ENCODE results near the gene PDE1A. TPM values are rescaled to one million over a fixed set of nuclear protein-coding genes. Genes with fewer than 3 reads are reported as not detected.
A peak's percentile ranks its signal among the peaks of the same experiment; 100 is the strongest.

Gene PDE1A
- total RNA-seq, 1 donor from 2014 or later = 3.0 TPM

DNA sequence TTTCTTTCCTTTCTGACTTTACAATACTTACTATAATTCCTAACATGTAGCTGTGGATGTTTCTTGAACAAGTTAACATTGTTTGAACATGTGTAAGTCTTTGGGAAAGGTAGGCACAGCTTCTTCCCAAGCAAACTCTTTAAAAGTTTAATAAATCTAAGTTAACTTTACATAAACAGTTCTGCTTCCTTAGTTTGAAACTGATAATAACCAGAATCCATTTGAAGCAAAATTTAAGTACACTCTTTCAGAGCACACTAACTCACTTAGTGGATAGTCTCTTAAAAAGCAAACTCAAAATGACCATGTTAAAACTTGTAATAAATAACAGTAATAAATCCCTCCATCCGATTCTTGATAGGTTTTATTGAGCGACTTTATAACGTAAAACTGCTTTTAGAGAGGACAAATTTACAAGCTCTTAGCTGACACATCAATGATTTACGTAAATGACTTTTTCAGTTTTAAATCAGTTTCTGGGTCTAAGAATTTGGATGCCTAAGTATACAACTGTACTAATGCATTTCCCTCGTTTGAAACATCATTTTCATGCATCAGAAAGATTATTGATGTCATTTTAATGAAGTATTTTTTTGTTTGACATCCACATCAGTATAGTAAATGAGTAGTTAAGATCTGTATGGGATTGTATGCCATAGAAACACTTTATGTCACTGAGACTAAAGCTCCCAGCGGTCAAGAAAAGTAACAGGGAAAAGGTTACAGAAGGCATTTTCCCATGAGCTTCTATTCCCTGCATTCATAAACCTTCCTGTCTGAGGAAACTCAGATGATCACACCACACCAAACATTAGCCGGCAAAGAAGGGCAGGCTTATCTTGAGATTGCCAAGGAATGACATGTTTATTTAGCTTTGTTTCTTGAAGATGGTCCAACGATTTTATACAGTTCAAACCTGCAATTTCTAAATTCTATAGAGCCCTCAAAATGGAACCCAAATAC is 67.5 kb downstream of the PDE1A start:
- DNase-seq (ENCODE audit: low read depth in 2 of 2) = peak in 1 of 2 donors; percentile 77

DNA sequence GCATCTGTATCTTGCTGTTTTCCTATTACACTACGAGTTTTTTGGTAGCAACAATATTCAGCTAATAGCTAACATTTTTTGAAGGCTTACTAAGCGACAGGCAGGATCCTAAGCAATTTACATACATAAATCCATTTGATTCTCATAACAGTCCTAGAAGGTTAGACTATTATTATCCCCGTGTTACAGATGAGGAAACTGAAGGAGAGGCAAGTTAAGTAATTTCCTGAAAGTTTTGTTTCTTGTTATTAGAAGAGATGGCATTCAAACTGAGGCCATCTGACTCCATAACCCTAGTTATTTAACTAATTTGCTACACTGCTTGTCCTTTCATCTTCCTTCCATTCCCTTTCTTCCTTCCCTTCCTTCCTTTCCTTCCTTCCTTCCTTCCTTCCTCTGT is 68.2 kb downstream of the PDE1A start:
- no peak for DNase-seq (ENCODE audit: low read depth in 2 of 2)

DNA sequence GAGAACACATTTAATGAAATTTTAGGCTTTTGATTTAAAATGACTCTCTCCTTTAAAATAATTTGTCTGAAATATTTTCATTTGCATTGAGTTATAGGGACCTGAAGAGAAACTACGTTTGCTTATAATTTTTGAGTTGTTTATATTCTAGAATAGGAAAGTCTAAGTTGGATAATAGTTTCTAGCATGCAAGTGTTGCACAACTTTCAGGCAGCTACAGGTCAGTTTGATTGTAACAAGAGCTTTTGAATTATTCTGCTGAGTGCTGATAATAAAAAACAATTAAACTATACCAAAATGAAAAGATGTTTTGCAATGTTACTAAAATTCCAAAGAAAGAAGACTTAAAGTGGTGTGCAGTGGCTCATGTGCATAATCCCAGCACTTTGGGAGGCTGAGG is 71.0 kb downstream of the PDE1A start:
- no peak for DNase-seq (ENCODE audit: low read depth in 2 of 2)

DNA sequence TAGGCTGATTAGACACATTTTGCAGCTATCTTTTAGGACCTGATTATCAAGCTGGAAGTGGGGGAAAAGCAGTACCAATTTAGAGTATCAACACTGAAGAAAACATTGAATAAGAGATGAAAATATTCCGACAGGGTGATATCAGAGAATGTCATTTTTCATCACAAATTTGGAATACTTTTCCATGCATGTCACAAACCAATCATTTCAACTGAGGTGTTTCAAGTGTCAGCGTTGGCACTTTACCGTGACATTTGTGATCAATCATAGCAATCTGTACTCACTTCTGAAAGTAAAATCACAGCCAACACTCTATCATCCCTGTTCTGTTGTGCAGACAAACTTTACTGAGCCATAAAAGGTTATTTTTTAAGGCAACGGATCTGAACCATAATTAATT is 75.4 kb downstream of the PDE1A start:
- DNase-seq (ENCODE audit: low read depth in 2 of 2) = no peak

DNA sequence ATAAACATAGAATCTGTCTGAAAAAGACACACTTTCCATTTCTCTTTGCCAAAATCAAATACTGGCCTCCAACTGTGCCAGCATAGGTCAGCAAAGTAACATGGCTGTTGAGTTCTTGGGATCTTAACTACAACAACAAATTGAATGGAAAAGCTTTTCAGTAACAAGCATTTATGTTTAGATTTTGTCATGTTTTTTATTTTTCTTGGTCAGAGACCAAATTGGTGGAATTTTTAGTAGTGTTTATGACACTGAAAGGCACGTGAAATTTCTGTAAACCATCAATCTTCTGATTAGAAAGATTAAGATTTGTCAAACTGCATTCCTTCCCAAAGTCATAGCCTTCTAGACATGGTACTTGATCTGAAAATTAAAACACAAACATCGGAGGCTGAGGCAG is 77.6 kb downstream of the PDE1A start:
- DNase-seq (ENCODE audit: low read depth in 2 of 2) = peak in 1 of 2 donors; percentile 6

DNA sequence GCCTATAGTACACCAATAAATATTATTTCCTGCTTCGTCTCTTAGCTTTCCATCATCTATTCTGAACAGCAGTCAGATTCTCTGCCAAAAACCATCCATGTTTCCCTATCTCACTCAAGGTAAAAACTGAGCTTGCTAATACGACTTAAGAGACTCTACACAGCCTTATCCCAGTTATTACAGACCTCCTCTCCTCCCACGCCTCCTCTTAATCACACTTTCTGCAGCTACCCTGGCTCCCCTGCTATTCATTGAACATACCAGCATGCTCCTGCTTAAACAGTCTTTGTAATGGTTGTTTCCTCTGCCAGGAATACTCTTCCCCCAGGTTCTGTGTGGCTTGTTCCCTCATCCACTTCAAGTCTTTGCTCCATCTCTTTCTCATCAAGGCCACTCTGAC is 81.5 kb downstream of the PDE1A start:
- no peak for DNase-seq (ENCODE audit: low read depth in 2 of 2)

DNA sequence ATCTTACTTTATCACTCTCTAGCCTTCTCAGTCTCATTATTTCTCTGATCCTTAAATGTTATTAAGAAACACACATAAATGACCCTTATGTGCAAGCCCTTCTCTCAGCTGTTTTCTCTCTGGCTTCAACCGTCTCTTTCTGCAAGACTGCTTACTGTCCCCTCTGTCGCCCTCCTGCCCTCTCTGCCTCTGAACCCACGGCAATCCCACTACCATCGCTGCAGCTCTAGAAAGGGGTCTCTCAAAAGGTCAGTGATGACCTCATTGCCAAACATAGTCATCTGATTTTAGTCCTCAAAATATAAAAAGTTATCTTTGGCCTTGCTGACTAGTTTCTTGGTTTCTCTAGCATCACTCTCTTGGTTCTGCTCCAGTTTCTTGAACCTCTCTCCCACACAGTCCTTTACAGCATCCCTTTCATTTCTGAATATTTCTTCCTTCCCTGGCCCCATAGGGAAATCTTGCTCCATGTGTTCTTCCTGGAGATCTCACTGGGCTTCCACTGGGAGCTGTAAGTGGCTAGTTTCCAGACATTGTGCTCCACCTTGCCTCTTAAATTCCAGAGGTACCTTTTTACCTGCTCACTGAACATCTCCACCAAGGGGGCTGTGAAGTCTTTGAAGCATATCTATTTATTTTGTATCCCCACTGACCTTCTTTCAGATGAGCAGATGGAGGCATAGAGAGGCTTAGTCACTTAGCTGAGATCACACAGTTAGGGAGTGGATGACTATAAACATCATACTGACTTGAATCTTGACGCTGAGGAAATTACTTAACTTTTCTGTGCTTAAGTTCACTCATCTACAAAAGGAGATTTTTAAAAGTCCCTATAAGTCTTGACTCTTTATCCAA is 96.2 kb downstream of the PDE1A start:
- DNase-seq (ENCODE audit: low read depth in 2 of 2) = no peak

DNA sequence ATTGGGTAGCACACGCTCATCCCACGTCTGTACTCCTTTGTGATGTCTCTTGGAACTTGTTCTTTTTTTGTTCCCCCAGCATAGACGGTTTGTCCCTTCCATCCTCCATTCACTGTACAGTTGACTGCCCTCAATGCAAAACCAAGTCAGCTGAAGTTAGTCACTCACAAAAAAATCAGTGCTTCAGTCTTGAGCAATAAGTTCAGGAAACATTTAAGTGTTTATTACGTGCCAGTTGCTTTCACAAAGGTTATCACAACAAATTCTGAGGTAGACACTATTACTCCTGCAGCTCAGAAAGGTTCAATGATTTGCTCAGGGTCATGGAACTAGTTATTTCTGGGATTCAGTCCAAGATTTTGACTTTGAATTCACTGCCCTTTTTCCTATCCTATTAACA is 102.2 kb downstream of the PDE1A start:
- DNase-seq (ENCODE audit: low read depth in 2 of 2) = peak; percentile 1 to 7

DNA sequence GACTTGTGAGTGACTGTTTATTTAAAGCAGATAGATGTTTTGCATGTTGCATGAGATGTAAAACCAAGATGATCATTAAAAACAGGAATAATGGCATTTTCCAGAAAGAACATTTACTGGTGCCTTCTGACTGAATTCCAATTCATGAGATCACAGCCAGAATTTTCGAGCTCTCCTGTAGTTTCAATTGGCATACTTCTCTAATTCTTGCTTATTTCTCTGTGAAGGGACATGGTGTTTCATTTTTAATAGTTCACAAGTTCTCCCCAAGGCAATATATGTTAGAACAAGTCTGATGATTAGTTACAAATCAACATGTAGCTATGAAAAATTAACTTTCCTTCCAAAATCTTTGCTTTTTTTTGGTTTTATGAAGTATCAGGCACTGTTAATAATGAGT is 105.7 kb downstream of the PDE1A start:
- DNase-seq (ENCODE audit: low read depth in 2 of 2) = no peak

DNA sequence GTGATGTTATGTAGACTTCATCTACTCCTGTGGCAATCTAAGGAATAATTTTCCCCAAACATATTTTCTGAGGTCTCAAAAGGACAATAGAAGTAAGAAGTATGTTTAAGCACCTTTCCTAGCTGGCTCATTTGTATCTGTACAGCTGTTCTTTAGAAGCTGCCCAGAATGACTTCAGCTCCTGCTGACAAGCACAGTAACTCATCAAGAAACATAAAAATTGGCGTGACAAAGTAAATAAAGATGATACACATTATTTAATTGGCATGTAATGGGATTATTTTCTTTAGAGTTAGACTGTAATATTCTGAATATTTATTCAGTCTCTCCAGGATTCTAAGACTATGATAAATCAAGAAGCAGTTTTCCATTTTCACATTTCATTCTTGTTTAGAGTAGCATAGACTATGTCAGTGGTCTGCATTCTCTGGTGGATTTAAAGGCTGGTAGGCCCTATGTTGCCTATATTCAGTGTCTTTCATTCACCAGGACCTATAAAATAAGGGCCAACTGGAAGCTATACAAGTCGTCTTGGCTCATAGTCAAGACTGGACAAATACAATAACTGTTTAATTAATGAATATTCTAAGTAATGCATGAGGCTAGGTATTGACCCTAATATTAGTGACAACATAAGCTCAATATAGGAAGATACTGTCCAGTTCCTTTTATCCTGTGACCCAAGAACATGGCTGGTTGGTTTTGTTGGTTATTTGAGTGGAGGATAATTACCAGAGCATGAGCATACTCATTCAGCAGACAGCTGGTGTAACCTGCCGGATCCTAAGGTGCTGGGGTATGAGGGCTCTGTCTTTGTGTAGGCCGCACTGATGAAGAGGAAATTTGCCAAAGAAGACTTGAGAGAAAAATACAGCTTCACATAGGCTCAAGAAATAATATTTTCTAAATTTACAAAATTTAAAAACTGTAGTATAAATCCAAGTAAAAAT is 107.0 kb downstream of the PDE1A start:
- DNase-seq (ENCODE audit: low read depth in 2 of 2) = peak in 1 of 2 donors; percentile 12

DNA sequence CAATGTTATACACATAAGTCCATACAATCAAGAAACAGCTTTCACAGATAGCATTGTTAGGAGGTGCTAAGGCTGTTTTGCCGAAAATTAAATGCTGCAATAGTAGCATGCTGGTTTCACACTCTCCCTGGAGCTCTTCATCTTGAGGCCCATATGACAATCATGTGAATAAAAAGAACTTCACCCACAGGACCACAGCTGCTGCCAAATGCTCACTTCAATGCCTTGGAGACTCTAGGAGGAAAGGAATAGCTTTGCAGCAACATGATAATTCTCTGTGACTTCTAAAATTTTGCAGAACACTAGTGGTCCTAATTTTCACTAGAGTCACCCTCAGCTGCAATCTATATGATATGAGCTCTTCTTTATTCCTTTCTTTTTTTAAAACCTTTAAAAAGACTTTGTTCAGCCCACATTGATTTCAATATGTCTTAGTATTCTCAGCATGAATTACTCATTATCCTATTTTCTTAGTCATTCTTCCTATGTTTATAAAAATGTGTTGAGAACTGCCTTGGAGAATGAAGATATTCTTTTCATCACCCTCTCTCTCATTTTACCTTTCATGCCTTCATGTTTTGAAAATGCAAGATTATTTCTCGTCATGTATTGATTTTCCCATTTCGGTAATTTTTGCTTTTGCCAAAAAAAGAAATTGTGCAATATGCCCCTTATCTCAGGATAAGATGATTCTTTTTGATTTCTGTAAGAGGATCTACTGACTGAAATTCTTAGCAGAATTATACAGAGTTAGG is 108.2 kb downstream of the PDE1A start:
- peak in 1 of 2 donors; percentile 42 for DNase-seq (ENCODE audit: low read depth in 2 of 2)

DNA sequence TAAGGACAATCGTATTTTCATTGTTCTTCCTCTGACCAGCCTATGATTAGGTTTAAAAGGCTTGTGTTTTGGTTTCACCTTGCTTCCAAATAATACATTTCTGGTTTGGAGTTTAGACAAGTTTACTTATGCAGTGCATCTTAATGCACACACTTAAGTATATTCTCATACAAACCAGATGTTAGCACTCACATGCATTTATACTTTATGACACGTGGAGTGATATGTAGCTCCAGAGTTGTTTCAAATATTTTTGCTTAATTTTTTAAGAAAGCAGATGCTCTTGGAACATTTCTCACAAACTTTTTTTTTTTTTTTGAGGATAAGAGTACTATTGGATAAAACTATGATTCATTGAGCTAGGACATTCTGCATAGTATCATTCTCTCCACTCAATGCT is 109.9 kb downstream of the PDE1A start:
- no peak for DNase-seq (ENCODE audit: low read depth in 2 of 2)

DNA sequence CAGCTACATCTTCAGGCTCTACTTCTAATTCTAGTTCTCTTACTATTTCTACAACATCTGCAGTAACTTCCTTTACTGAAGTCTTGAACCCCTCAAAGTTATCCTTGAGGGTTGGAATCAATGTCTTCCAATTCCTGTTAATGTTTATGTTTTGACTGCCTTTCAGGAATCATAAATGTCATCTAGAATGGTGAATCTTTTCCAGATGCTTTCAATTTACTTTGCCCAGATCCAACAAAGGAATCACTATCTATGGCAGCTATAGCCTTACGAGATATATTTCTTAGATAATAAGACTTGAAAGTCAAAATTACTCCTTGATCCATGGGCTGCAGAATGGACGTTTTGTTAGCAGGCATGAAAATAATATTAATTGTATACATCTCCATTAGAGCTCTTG is 123.9 kb downstream of the PDE1A start:
- no peak for DNase-seq (ENCODE audit: low read depth in 2 of 2)

DNA sequence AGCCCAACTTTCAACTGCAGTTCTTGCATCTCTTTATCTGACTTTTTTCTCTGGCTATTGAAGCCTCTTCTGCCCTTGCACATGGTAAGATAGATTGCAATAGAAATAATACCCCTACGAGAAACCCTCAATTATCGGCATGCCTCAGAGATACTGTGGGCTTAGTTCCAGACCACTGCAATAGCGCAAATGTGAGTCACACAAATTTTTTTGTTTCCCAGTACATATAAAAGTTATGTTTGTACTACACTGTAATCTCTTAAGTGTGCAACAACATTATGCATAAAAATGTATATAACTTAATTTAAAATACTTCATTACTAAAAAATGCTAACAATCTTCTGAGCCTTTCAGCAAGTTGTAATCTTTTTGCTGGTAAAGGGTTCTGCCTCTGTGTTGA is 124.7 kb downstream of the PDE1A start:
- no peak for DNase-seq (ENCODE audit: low read depth in 2 of 2)

DNA sequence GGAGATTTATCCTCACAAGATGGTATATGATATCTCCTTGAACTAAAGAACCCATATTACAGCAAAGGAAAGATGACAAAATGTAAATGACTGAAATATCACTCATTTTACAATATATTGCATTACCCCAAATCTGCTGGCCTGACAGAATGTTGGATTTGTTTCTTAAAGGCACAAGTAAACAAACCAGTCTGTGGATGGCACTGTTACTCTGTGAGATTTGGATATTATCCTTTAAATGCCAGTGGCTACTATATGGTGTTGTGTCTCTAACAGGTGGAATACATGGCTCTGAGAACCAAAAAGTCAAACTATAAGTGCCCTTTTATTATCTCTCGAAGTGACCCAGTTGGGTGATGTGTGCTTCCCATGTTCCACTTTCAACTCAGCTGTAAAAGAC is 125.7 kb downstream of the PDE1A start:
- DNase-seq (ENCODE audit: low read depth in 2 of 2) = no peak

DNA sequence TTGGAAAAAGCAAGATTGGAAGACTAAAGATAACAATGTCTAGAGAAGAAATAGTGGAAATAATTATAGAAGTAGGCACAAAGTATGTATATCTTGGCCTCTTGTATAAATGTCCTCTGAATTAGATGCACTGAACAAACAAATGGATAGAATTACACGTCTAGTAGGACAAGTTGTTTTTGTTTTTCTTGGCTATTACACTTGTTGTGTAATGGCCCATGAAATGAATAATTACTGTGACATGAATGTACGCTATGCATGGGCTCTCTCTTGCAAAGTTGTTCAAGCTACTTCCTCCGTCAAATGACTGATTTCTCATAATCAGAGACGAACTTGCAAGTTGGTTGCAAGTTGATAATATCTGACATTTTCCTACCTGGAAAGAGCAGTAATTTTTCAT is 126.2 kb downstream of the PDE1A start:
- DNase-seq (ENCODE audit: low read depth in 2 of 2) = no peak

DNA sequence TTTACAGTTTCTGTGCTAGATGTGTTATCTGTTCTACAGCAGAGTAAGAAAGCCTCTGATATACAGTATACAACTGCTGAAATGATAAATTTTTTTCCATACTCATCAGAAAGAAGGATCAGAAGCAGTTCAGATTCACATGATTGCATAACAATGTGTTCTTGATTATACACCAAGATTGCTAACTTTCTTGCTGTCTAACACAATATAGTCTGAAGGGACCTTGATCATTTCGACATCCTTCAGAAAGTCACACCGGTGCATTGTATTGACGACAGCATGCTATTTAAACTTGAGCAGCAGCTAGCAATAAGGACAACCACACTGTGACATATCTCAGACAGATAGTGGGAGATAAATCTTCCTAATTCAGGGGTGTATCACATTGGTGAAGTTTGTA is 127.2 kb downstream of the PDE1A start:
- DNase-seq (ENCODE audit: low read depth in 2 of 2) = no peak

DNA sequence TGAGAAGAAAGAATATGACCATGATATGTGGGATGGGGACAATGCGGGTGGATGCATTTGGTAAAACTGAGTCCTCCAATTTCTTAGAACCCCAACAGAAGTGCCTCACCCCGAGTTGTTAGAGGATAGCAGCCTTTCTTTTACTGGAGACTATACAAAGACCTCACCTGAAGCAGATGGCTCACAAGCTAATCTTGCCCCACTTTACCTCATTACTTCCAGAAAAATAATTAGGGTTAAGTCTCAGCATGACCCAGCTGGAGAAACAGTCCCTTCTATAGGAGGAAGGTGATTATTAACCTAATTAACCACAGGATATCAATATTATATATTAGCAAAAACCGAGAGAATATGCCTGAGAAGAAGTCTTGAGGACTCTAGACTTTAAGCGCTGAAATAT is 128.4 kb downstream of the PDE1A start:
- no peak for DNase-seq (ENCODE audit: low read depth in 2 of 2)

DNA sequence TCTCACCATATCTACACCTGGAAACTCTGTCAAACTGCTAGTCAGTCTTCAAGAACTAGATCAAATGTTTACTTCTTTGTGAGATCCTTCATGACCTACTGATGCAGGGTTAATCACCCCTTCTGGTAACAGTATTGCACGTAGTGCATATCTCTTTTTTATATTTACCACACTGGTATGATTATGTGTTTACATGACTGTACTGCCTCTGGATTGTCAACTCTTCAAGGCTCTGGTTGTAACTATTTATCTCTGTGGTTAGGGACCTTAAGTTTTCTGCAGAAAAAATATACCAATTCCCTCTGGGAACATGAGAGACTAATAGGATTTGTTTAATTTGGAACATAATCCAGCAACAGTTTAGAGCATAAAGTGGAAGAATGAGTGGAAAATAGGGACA is 135.5 kb downstream of the PDE1A start:
- DNase-seq (ENCODE audit: low read depth in 2 of 2) = no peak

DNA sequence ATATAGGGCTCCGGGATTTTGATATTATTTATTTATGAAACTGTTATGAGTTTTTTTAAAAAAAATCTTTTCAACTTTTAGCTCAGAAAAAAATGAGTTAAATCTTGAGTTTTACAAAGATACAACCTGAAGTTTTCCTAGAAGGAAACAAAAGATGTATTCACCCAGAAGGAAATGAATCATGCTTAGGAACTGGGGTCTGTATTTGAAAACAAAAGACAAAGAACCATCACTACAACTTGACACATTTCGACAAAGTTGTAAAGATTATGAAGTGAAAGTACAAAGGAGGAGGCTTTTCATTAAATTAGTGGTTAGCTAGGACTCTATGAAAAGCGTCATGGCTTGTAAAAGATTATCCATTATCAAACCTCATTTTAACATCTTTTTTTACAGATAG is 143.3 kb downstream of the PDE1A start:
- peak in 1 of 2 donors; percentile 60 for DNase-seq (ENCODE audit: low read depth in 2 of 2)

DNA sequence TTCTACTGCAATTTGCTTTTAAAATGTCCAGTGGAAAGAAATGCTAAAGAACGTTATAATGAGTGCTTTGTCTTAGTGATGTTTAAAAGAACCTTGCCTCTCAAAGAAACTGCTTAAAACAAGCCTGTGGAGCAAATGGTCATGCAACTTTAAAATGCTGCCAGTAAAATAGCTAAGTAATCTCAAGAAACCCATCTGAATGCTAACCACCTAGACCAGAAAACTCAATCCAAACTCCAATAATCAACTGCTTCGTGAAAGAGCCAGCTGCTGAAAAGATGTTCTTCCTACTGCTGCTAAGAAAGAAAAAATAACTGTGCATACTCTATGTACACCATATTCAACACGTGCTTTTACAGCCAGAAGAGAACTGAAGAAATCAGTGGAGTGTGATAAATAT is 145.6 kb downstream of the PDE1A start:
- no peak for DNase-seq (ENCODE audit: low read depth in 2 of 2)
